ENCODE data around the gene MYO1D. TPM values are rescaled to one million over a fixed set of nuclear protein-coding genes. Genes with fewer than 3 reads are reported as not detected.
A peak's percentile ranks its signal among the peaks of the same experiment; 100 is the strongest.

MYO1D gene
- total and polyA plus RNA-seq, 2 experiments from 2014 or later, result 34.3 to 43.7 TPM

DNA sequence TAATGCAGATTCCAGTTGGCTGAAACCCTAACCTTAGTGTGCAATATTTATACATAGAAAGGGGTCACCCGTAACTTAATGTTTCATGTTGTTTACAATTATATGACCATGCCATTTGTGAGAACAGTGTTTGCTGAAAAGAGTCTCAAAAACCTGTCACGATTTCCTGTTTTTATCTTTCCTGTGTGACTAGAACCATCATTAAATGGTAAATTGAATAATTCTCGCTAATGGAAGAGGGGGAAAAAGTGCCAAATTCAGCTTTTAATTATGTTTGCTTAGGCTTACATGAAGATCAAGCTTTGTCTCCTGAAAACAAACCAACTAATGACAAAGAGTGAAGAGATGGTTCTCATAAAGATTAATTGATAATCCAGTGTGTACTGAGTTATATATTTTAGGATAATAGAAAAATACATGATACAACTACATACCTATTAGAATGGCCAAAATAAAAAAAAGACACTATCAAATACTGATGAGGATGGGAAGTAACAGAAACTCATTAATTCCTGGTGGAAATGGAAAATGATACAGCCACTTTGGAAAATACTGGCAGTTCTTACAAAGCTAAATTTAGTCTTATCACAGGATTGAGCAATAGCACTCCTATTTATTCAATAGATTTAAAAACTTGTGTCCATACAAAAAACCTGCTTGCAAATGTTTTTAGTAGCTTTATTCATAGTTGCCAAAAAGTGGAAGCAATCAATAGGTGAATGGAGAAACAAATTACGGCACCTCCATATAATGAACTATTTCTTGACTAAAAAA lies 248.5 kb downstream of the MYO1D start:
- Histone ChIP-seq H3K4me1 (ENCODE audit: low read depth) (no peaks in the 10 kb centered on the region), H3K9me3 (ENCODE audit: low read depth) (no peaks in the 10 kb centered on the region), H3K27ac (no peak overlapping the region), H3K4me3 (no peak overlapping the region), H3K36me3 (no peaks in the 10 kb centered on the region), H3K27me3 (no peaks in the 10 kb centered on the region)
- no peak for TF ChIP-seq CTCF (IDR thresholded peaks at IDR 0.05; ENCODE audit: low read depth, low read length)
- no peak for DNase-seq (ENCODE audit: low read depth in 1 of 2, low spot score in 1 of 2)

DNA sequence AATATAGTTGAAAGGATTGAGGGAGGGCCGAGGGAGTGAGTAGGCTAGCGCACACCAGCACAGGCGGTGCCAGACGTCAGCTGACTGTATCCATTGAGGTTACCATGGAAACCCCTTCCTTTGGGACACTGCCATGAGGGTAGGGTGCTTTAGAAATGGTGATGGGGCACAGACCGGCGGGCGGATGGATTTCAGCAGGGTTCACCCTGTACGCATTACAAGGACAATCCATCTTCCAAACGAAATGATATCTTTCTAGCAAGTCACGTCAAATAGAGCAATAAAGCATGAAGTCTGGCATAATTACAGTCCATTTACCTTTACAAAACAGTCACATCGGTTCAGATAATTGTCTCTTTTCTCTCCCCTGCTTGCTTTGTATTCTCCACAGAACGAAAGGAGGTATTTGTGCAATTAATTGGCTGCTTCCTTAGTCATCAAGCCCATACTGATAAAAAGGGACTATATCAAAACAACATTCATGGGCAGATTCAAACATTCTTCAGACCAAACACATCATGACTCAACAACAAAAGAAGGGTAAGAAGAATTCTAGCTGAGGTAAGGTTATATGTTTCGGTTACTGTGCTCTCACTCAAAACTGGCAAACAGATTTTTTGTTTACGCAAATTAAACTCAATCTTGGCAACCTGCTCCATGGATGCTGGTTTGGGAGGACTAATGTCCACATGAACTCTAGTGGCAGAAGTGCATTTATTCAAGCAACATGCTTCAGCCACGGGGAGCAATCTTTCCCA lies 249.5 kb downstream of the MYO1D start:
- H3K4me1 ChIP-seq (ENCODE audit: low read depth), result no peaks in the 10 kb centered on the region
- peak in 1 of 2 donors; percentile 35 for DNase-seq (ENCODE audit: low read depth in 1 of 2, low spot score in 1 of 2)
- no peaks in the 10 kb centered on the region for H3K36me3 ChIP-seq
- H3K9me3 ChIP-seq (ENCODE audit: low read depth), result no peaks in the 10 kb centered on the region
- no peak for TF ChIP-seq CTCF (IDR thresholded peaks at IDR 0.05; ENCODE audit: low read depth, low read length)
- H3K27me3 ChIP-seq, result no peaks in the 10 kb centered on the region
- no peak overlapping the region for H3K27ac ChIP-seq
- H3K4me3 ChIP-seq, result no peak overlapping the region

DNA sequence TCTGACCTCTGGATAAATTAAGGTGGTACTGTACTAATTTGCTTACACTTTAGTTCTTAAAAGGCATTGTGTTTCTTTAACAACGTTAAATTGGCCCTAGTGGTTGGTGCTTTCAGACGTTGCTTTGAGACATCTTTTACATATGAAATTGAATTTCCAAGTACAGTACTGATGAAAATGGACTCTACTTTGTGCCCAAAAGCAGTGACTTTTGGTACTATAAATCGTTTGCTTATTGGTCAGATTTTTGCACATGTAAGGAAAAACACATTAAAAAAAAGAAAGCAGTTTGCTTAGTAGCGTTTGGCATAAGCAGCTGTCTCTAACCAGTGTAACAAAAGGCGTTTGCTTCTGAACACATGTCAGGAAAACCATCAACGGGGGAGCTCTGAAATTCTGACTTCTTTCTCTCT lies 250.5 kb downstream of the MYO1D start:
- TF ChIP-seq CTCF (IDR thresholded peaks at IDR 0.05; ENCODE audit: low read depth, low read length), result no peak
- Histone ChIP-seq H3K27ac (no peak overlapping the region), H3K27me3 (no peaks in the 10 kb centered on the region), H3K36me3 (no peaks in the 10 kb centered on the region), H3K9me3 (ENCODE audit: low read depth) (no peaks in the 10 kb centered on the region), H3K4me1 (ENCODE audit: low read depth) (no peaks in the 10 kb centered on the region), H3K4me3 (no peak overlapping the region)
- no peak for DNase-seq (ENCODE audit: low read depth in 1 of 2, low spot score in 1 of 2)

- DNase-seq (ENCODE audit: low read depth in 1 of 2, low spot score in 1 of 2), result no peak
- no peak overlapping the region for H3K4me3 ChIP-seq
- no peaks in the 10 kb centered on the region for H3K36me3 ChIP-seq
- no peak for TF ChIP-seq CTCF (IDR thresholded peaks at IDR 0.05; ENCODE audit: low read depth, low read length)
- H3K9me3 ChIP-seq (ENCODE audit: low read depth), result no peaks in the 10 kb centered on the region
- no peak overlapping the region for H3K27ac ChIP-seq
- no peaks in the 10 kb centered on the region for H3K4me1 ChIP-seq (ENCODE audit: low read depth)
- H3K27me3 ChIP-seq, result no peaks in the 10 kb centered on the region
Observed at GRCh38 chr17:32625971-32626370, 251.0 kb downstream of the MYO1D start.

- no peak for DNase-seq (ENCODE audit: low read depth in 1 of 2, low spot score in 1 of 2)
- H3K36me3 ChIP-seq, result no peaks in the 10 kb centered on the region
- no peaks in the 10 kb centered on the region for H3K27me3 ChIP-seq
- H3K4me1 ChIP-seq (ENCODE audit: low read depth), result no peaks in the 10 kb centered on the region
- no peak for TF ChIP-seq CTCF (IDR thresholded peaks at IDR 0.05; ENCODE audit: low read depth, low read length)
- H3K9me3 ChIP-seq (ENCODE audit: low read depth), result no peaks in the 10 kb centered on the region
- no peak overlapping the region for H3K4me3 ChIP-seq
- H3K27ac ChIP-seq, result no peak overlapping the region
Observed at GRCh38 chr17:32623196-32623595, 253.7 kb downstream of the MYO1D start.
